Heart left ventricle (tissue), 13 donors: ENCODE results near the gene GNAQ.

Source experiments
- POLR2A ChIP-seq, 2 donors: fragments of 450-650 bp; IDR thresholded peaks; one replicate each; pipeline ENCODE4 v1.6.1; 2017; ENCODE audit warnings: antibody characterized with exemption in 2 of 2, mild to moderate bottlenecking in 2 of 2, moderate library complexity in 2 of 2
- TF ChIP-seq, protein P1 (sequence below), 12 donors: fragments of 200-600 bp; sonication (generic) in 4 of 12; IDR thresholded peaks; one replicate each; pipeline versions ENCODE4 v1.5.0 to v1.8.0; 2018 to 2022; ENCODE audit warnings: antibody characterized with exemption in 12 of 12, mild to moderate bottlenecking in 5 of 12
- donor health status: ischemic (EF 13 %, LVEDD 7.1; RV severe dilation, severe dysfunction).
- donor health status: DM: no; HTN: yes; CAD: no.
- donor health status: DM: no; HTN: no; CAD: no.
- donor health status: ischemic (EF 25% LVEDD 6.9; RV normal size, moderate dysfunction).
- donor health status: ischemic (EF 25% LVEDD 5.7; RV mildly dilated, moderate dysfunction).
- donor health status: ischemic (EF 35%, LVEDD 5.7; RV mildly dilated, moderate dysfunction).
- donor health status: nonischemic (EF 11% LVEDD 7.7; RV severe dilation, severe dysfunction).
- donor health status: DM: yes; HTN: yes; CAD: no.
- donor health status: PGD.
- donor health status: ischemic (EF 29% LVEDD 5.4; RV normal size, mild dysfunction).
- donor health status: nonischemic (EF 23%, LVEDD 6.1; RV moderate dilation, normal function).

- TF ChIP-seq, protein P1, sequence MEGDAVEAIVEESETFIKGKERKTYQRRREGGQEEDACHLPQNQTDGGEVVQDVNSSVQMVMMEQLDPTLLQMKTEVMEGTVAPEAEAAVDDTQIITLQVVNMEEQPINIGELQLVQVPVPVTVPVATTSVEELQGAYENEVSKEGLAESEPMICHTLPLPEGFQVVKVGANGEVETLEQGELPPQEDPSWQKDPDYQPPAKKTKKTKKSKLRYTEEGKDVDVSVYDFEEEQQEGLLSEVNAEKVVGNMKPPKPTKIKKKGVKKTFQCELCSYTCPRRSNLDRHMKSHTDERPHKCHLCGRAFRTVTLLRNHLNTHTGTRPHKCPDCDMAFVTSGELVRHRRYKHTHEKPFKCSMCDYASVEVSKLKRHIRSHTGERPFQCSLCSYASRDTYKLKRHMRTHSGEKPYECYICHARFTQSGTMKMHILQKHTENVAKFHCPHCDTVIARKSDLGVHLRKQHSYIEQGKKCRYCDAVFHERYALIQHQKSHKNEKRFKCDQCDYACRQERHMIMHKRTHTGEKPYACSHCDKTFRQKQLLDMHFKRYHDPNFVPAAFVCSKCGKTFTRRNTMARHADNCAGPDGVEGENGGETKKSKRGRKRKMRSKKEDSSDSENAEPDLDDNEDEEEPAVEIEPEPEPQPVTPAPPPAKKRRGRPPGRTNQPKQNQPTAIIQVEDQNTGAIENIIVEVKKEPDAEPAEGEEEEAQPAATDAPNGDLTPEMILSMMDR (IDR thresholded peaks at IDR 0.05), result no peak
- TF ChIP-seq POLR2A (IDR thresholded peaks at IDR 0.05), result no peak
Measured at GRCh38 chr9:77719321-77719720, 312.3 kb downstream of the GNAQ start.
